Measurements from ENCODE around the gene TMTC3.
"Not testable (repeated sequence)": the region's sequence is repeated elsewhere in the genome, so short reads cannot be mapped to it uniquely, and the experiment has no call there.

TMTC3 gene

DNA sequence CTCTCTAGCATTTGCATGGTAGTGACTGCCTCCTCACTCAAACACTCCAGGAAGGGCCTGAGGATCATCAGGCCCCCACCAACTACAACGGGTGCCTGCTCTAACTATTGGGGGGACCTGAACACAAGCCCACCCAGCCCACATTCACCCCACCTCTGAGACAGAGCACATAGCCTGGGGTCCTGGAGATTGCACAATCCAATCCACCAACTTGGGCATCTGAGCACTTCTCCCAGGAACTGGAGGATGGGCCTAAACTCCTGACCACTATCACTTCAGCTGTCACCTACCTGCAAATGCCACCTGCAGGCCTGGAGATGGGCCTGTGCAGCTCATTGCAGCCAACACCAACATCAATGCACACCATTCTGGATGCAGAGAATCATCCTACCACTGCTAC lies 66.6 kb downstream of the TMTC3 start:
- no peaks in the 10 kb centered on the region for H3K27me3 ChIP-seq
- TF ChIP-seq, protein P1, sequence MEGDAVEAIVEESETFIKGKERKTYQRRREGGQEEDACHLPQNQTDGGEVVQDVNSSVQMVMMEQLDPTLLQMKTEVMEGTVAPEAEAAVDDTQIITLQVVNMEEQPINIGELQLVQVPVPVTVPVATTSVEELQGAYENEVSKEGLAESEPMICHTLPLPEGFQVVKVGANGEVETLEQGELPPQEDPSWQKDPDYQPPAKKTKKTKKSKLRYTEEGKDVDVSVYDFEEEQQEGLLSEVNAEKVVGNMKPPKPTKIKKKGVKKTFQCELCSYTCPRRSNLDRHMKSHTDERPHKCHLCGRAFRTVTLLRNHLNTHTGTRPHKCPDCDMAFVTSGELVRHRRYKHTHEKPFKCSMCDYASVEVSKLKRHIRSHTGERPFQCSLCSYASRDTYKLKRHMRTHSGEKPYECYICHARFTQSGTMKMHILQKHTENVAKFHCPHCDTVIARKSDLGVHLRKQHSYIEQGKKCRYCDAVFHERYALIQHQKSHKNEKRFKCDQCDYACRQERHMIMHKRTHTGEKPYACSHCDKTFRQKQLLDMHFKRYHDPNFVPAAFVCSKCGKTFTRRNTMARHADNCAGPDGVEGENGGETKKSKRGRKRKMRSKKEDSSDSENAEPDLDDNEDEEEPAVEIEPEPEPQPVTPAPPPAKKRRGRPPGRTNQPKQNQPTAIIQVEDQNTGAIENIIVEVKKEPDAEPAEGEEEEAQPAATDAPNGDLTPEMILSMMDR (IDR thresholded peaks at IDR 0.05) = no peak
- no peak overlapping the region for H3K27ac ChIP-seq
- H3K4me1 ChIP-seq (ENCODE audit: control insufficient read depth in 1 of 2, insufficient read depth in 1 of 2, low read depth in 1 of 2, low read length in 1 of 2) = no peaks in the 10 kb centered on the region
- H3K9me3 ChIP-seq = no peaks in the 10 kb centered on the region
- no peak overlapping the region for H3K4me3 ChIP-seq (ENCODE audit: low read depth in 1 of 2, low read length in 1 of 2)
- no peaks in the 10 kb centered on the region for H3K36me3 ChIP-seq

GRCh38 chr12:88210311-88210710 lies 68.2 kb downstream of the TMTC3 start:
- H3K27me3 ChIP-seq; H3K4me1 ChIP-seq (ENCODE audit: control insufficient read depth in 1 of 2, insufficient read depth in 1 of 2, low read depth in 1 of 2, low read length in 1 of 2); H3K9me3 ChIP-seq: not testable (repeated sequence)

GRCh38 chr12:88218293-88218692 lies 76.2 kb downstream of the TMTC3 start:
- Histone ChIP-seq H3K27me3 (no peaks in the 10 kb centered on the region), H3K4me1 (ENCODE audit: control insufficient read depth in 1 of 2, insufficient read depth in 1 of 2, low read depth in 1 of 2, low read length in 1 of 2) (no peaks in the 10 kb centered on the region), H3K27ac (no peak overlapping the region), H3K9me3 (no peaks in the 10 kb centered on the region), H3K36me3 (no peaks in the 10 kb centered on the region), H3K4me3 (ENCODE audit: low read depth in 1 of 2, low read length in 1 of 2) (no peak overlapping the region)
- TF ChIP-seq, protein P1 (IDR thresholded peaks at IDR 0.05) = no peak

More at GRCh38 chr12:88210311-88210710, 68.2 kb downstream of the TMTC3 start:
- not testable (repeated sequence) for H3K36me3 ChIP-seq; H3K27ac ChIP-seq; H3K4me3 ChIP-seq (ENCODE audit: low read depth in 1 of 2, low read length in 1 of 2)

- TF ChIP-seq, protein P1 (IDR thresholded peaks at IDR 0.05) = no peak
- Histone ChIP-seq H3K9me3 (no peaks in the 10 kb centered on the region), H3K4me1 (ENCODE audit: control insufficient read depth in 1 of 2, insufficient read depth in 1 of 2, low read depth in 1 of 2, low read length in 1 of 2) (no peaks in the 10 kb centered on the region), H3K4me3 (ENCODE audit: low read depth in 1 of 2, low read length in 1 of 2) (no peak overlapping the region), H3K36me3 (no peaks in the 10 kb centered on the region), H3K27ac (no peak overlapping the region), H3K27me3 (no peaks in the 10 kb centered on the region)
Measured at GRCh38 chr12:88219861-88220260, 77.8 kb downstream of the TMTC3 start.

- Histone ChIP-seq H3K4me1 (ENCODE audit: control insufficient read depth in 1 of 2, insufficient read depth in 1 of 2, low read depth in 1 of 2, low read length in 1 of 2) (no peaks in the 10 kb centered on the region), H3K36me3 (no peaks in the 10 kb centered on the region), H3K4me3 (ENCODE audit: low read depth in 1 of 2, low read length in 1 of 2) (no peak overlapping the region), H3K27me3 (no peaks in the 10 kb centered on the region), H3K27ac (no peak overlapping the region), H3K9me3 (no peaks in the 10 kb centered on the region)
- TF ChIP-seq, protein P1 (IDR thresholded peaks at IDR 0.05) = no peak
Measured at GRCh38 chr12:88223519-88223918, 81.4 kb downstream of the TMTC3 start.

DNA sequence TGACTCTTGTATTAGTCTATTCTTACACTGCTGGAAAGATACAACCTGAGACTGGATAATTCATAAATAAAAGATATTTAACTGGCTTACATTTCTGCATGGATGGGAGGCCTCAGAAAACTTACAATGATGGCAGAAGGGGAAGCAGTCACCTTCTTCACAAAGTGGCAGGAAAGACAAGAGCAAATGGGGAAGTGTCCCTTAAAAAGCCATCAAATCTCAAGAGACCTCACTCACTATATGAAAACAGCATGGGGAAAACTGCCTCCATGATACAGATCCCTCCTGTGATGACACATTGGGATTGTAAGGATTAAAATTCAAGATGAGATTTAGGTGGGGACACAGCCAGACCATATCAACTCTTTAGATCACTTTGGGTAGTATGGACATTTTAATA lies 83.7 kb downstream of the TMTC3 start:
- H3K4me3 ChIP-seq (ENCODE audit: low read depth in 1 of 2, low read length in 1 of 2) = no peak overlapping the region
- H3K4me1 ChIP-seq (ENCODE audit: control insufficient read depth in 1 of 2, insufficient read depth in 1 of 2, low read depth in 1 of 2, low read length in 1 of 2) = no peaks in the 10 kb centered on the region
- TF ChIP-seq, protein P1 (IDR thresholded peaks at IDR 0.05) = no peak
- no peak overlapping the region for H3K27ac ChIP-seq
- no peaks in the 10 kb centered on the region for H3K36me3 ChIP-seq
- H3K9me3 ChIP-seq = no peaks in the 10 kb centered on the region
- no peaks in the 10 kb centered on the region for H3K27me3 ChIP-seq

Data from neutrophil (primary cell).